HepG2 (cell line): ENCODE measurements around the gene CORO1A. TPM values are rescaled to one million over a fixed set of nuclear protein-coding genes. Genes with fewer than 3 reads are reported as not detected.

ENCODE experiments used
- ARNT ChIP-seq: fragments of 450-650 bp; IDR thresholded peaks from 2 replicates; pipeline ENCODE4 v1.6.1; 2017
- ATM ChIP-seq: fragments of 450-650 bp; IDR thresholded peaks from 2 replicates; pipeline ENCODE4 v1.7.1; 2017; ENCODE audit warnings: mild to moderate bottlenecking, borderline replicate concordance
- CENPT ChIP-seq: sonication (generic); formaldehyde crosslinking; IDR thresholded peaks from 2 replicates; pipeline ENCODE4 v1.8.0; 2022; ENCODE audit warnings: low read depth, mild to moderate bottlenecking, moderate library complexity, missing genetic modification reagents
- FLYWCH1 ChIP-seq: sonication (generic); formaldehyde crosslinking; IDR thresholded peaks from 2 replicates; pipeline ENCODE4 v1.8.1; 2023; ENCODE audit warnings: mild to moderate bottlenecking, missing genetic modification reagents
- FUBP1 ChIP-seq: sonication (generic); formaldehyde crosslinking; IDR thresholded peaks from 2 replicates; pipeline ENCODE4 v1.5.1; 2020; ENCODE audit warnings: missing genetic modification reagents, mild to moderate bottlenecking, borderline replicate concordance
- MXD3 ChIP-seq: IDR thresholded peaks from 2 replicates; pipeline ENCODE4 v1.6.1; 2016; ENCODE audit warnings: mild to moderate bottlenecking, missing biosample characterization, missing genetic modification reagents
- NR2C2 ChIP-seq: sonication (generic); formaldehyde crosslinking; IDR thresholded peaks from 2 replicates; pipeline ENCODE4 v1.4.0; 2020; ENCODE audit warnings: missing genetic modification reagents, mild to moderate bottlenecking, moderate library complexity, borderline replicate concordance
- PAF1 ChIP-seq: IDR thresholded peaks from 2 replicates; pipeline ENCODE4 v1.6.1; 2016; ENCODE audit warnings: missing genetic modification reagents, missing compliant biosample characterization
- RBM39 ChIP-seq: fragments of 200-400 bp; formaldehyde crosslinking; IDR thresholded peaks from one replicate; pipeline ENCODE4 v1.6.1; 2018; ENCODE audit warnings: antibody characterized with exemption, mild to moderate bottlenecking, low read depth, low read length; ENCODE audit not compliant: poor library complexity, severe bottlenecking
- REPIN1 ChIP-seq: sonication (generic); formaldehyde crosslinking; IDR thresholded peaks from 2 replicates; pipeline ENCODE4 v1.8.0; 2022; ENCODE audit warnings: missing genetic modification reagents, low read depth, mild to moderate bottlenecking, borderline replicate concordance
- SPEN ChIP-seq: sonication (generic); formaldehyde crosslinking; IDR thresholded peaks from 2 replicates; pipeline ENCODE4 v1.5.1; 2020; ENCODE audit warnings: low read depth, mild to moderate bottlenecking, missing genetic modification reagents
- TP53 ChIP-seq: sonication (generic); formaldehyde crosslinking; conservative IDR thresholded peaks from 2 replicates; pipeline ENCODE4 v1.4.0; 2020; ENCODE audit warnings: missing genetic modification reagents
- YY1 ChIP-seq: IDR thresholded peaks from 2 replicates; pipeline ENCODE4 v1.6.1; 2011; ENCODE audit warnings: low read length, low read depth, moderate library complexity, mild to moderate bottlenecking; ENCODE audit not compliant: insufficient read depth, insufficient replicate concordance
- ZBTB49 ChIP-seq: sonication (generic); formaldehyde crosslinking; IDR thresholded peaks from 2 replicates; pipeline ENCODE4 v1.4.0; 2020; ENCODE audit warnings: missing genetic modification reagents, borderline replicate concordance
- ZNF232 ChIP-seq: sonication (generic); formaldehyde crosslinking; IDR thresholded peaks from 2 replicates; pipeline ENCODE4 v1.4.0; 2020; ENCODE audit warnings: missing genetic modification reagents, borderline replicate concordance
- ZNF24 ChIP-seq: fragments of 450-650 bp; IDR thresholded peaks from 2 replicates; pipeline ENCODE4 v1.6.1; 2017; ENCODE audit warnings: antibody characterized with exemption, mild to moderate bottlenecking
- ZNF350 ChIP-seq: sonication (generic); formaldehyde crosslinking; IDR thresholded peaks from 2 replicates; pipeline ENCODE4 v1.4.0; 2020; ENCODE audit warnings: mild to moderate bottlenecking, low read depth, missing genetic modification reagents, borderline replicate concordance
- ZNF431 ChIP-seq: sonication (generic); formaldehyde crosslinking; IDR thresholded peaks from 2 replicates; pipeline ENCODE4 v1.9.0; 2022; ENCODE audit warnings: missing genetic modification reagents, low read depth, mild to moderate bottlenecking, borderline replicate concordance
- ZNF615 ChIP-seq: sonication (generic); formaldehyde crosslinking; IDR thresholded peaks from 2 replicates; pipeline ENCODE4 v1.5.0; 2020; ENCODE audit warnings: mild to moderate bottlenecking, missing genetic modification reagents, borderline replicate concordance
- polyA plus RNA-seq, 8 experiments: library from polyadenylated mRNA; depleted of rRNA in 3 of 8; stranded (reverse) in 7 of 8; unstranded in 1 of 8; fragments of >200 nt; fragmentation: Illumina TruSeq in 4 of 8; extraction: Trizol in 4 of 8; gene quantifications; 2 replicates each; pipeline versions ENCODE4 v1.2.1 to v1.2.3, GENCODE V29; 2011 to 2016; ENCODE audit warnings: low read depth in 4 of 8, missing spikeins in 1 of 8, mixed read lengths in 1 of 8; ENCODE audit not compliant: insufficient read depth in 1 of 8
- total RNA-seq, 5 experiments: library from RNA; depleted of rRNA; stranded (reverse); fragments of >200 nt; fragmentation: Illumina TruSeq; extraction: Trizol; gene quantifications; 2 replicates each; pipeline ENCODE4 v1.2.3, GENCODE V29; 2016; ENCODE audit warnings: low read depth in 1 of 5
- TF ChIP-seq, protein P1 (sequence below): sonication (generic); formaldehyde crosslinking; IDR thresholded peaks from 2 replicates; pipeline ENCODE4 v1.4.0; 2020; ENCODE audit warnings: missing genetic modification reagents
- TF ChIP-seq, protein P2 (sequence below): sonication (generic); formaldehyde crosslinking; conservative IDR thresholded peaks from 2 replicates; pipeline ENCODE4 v1.8.0; 2022; ENCODE audit warnings: mild to moderate bottlenecking, moderate library complexity, missing genetic modification reagents

CORO1A gene
- total and polyA plus RNA-seq, 2 of the 13 experiments (the other 11 are each of a cell fraction or from before 2014, with no cell fraction given): 6.5 to 12.9 TPM

DNA sequence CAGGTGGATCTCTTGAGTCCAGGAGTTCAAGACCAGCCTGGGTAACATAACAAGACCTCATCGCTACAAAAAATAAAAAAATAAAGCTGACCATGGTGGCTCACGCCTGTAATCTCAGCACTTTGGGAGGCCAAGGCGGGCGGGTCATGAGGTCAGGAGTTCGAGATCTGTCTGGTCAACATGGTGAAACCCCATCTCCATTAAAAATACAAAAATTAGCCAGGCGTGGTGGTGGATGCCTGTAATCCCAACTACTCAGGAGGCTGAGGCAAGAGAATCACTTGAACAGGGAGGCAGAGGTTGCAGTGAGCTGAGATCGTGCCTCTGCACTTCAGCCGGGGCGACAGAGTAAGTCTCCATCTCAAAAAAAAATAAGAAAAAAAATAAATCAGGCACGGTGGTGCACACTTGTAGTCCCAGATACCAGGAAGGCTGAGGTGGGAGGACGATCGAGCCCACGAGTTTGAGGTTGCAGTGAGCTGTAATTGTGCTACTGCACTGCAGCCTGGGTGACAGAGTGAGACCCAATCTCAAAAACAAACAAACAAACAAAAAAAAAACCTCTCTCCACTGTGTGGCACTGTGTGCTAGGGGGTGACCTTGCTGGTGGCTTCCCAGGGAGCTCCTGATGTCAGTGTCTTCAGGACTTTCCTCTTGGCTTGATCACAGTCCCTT is 40.6 kb upstream of the CORO1A start (continued):
- no peak for TF ChIP-seq ZBTB49 (CRISPR knock-in tag)
- TF ChIP-seq, protein P1, sequence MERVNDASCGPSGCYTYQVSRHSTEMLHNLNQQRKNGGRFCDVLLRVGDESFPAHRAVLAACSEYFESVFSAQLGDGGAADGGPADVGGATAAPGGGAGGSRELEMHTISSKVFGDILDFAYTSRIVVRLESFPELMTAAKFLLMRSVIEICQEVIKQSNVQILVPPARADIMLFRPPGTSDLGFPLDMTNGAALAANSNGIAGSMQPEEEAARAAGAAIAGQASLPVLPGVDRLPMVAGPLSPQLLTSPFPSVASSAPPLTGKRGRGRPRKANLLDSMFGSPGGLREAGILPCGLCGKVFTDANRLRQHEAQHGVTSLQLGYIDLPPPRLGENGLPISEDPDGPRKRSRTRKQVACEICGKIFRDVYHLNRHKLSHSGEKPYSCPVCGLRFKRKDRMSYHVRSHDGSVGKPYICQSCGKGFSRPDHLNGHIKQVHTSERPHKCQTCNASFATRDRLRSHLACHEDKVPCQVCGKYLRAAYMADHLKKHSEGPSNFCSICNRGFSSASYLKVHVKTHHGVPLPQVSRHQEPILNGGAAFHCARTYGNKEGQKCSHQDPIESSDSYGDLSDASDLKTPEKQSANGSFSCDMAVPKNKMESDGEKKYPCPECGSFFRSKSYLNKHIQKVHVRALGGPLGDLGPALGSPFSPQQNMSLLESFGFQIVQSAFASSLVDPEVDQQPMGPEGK (CRISPR knock-in tag): 0 out of 2 replicates have a peak, but pooled peaks have one; percentile 20
- no peak for TF ChIP-seq FUBP1
- no peak for TF ChIP-seq NR2C2 (CRISPR knock-in tag)
- no peak for TF ChIP-seq PAF1 (CRISPR knock-in tag)
- TF ChIP-seq RBM39: no peak
- TF ChIP-seq ZNF24: no peak
- no peak for TF ChIP-seq ZNF431 (CRISPR knock-in tag)
- no peak for TF ChIP-seq SPEN
- no peak for TF ChIP-seq REPIN1
- TF ChIP-seq TP53 (CRISPR knock-in tag): no peak
- TF ChIP-seq ZNF615 (CRISPR knock-in tag): no peak
- no peak for TF ChIP-seq ATM
- TF ChIP-seq ZNF350: peak; percentile 63
- no peak; the same call in 1 of the 2 replicates for TF ChIP-seq MXD3 (CRISPR knock-in tag)
- TF ChIP-seq ARNT: no peak
- no peak for TF ChIP-seq CENPT (CRISPR knock-in tag)
- TF ChIP-seq FLYWCH1: no peak
- TF ChIP-seq, protein P2, sequence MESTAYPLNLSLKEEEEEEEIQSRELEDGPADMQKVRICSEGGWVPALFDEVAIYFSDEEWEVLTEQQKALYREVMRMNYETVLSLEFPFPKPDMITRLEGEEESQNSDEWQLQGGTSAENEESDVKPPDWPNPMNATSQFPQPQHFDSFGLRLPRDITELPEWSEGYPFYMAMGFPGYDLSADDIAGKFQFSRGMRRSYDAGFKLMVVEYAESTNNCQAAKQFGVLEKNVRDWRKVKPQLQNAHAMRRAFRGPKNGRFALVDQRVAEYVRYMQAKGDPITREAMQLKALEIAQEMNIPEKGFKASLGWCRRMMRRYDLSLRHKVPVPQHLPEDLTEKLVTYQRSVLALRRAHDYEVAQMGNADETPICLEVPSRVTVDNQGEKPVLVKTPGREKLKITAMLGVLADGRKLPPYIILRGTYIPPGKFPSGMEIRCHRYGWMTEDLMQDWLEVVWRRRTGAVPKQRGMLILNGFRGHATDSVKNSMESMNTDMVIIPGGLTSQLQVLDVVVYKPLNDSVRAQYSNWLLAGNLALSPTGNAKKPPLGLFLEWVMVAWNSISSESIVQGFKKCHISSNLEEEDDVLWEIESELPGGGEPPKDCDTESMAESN (CRISPR knock-in tag): no peak
- TF ChIP-seq YY1: no peak
- no peak for TF ChIP-seq ZNF232 (CRISPR knock-in tag)
